ENCODE measurements around the gene FGF12. TPM values are rescaled to one million over a fixed set of nuclear protein-coding genes. Genes with fewer than 3 reads are reported as not detected.

Gene FGF12
- total and polyA plus RNA-seq, 2 donors (not counting 1 experiment from before 2014, with no cell fraction given): 0.17 TPM; not detected in 1

DNA sequence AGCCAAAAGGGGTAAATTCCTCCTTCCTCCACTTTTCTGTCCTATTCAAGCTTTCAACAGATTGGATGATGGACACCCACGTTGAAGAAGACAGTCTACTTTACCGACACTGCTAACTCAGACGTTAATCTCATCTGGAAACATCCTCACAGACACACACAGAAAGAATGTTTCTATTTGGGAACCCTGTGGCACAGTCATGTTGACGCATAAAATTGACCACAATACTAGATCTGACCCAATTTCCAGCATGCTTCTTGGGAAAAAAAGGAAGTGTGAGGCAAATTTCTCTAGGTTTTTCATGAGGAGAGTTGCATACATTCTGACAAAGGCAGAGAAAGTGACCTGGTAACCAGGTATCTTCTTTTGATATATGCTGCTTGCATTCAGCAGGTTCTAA, 594.1 kb downstream of the FGF12 start:
- H3K9me3 ChIP-seq (ENCODE audit: control insufficient read depth, insufficient read depth, low read depth, low read length): no peaks in the 10 kb centered on the region
- H3K27ac ChIP-seq (ENCODE audit: insufficient read depth, low read length): no peak overlapping the region
- no peaks in the 10 kb centered on the region for H4K20me1 ChIP-seq (ENCODE audit: control insufficient read depth, extremely low read depth, insufficient read depth, low read length)
- DNase-seq (ENCODE audit: low read depth in 2 of 2): no peak
- no peak overlapping the region for H3K9ac ChIP-seq (ENCODE audit: insufficient read depth, low read length)
- H2AFZ ChIP-seq (ENCODE audit: low read length): no peak overlapping the region
- H3K36me3 ChIP-seq (ENCODE audit: control insufficient read depth, insufficient read depth, low read length): no peaks in the 10 kb centered on the region
- H3K4me1 ChIP-seq (ENCODE audit: control insufficient read depth, extremely low read depth, insufficient read depth, low read length): no peaks in the 10 kb centered on the region
- no peak overlapping the region for H3K4me2 ChIP-seq (ENCODE audit: extremely low read depth, insufficient read depth, low read length)
- no peak overlapping the region for H3K4me3 ChIP-seq (replicated peaks in 1 of 4; ENCODE audit: control extremely low read depth in 1 of 4, insufficient read depth in 1 of 4, low read depth in 3 of 4, low read length in 4 of 4)
- no peaks in the 10 kb centered on the region for H3K79me2 ChIP-seq (ENCODE audit: control insufficient read depth, insufficient read depth, low read length)
- H3K27me3 ChIP-seq (ENCODE audit: control insufficient read depth, insufficient read depth, low read length): no peaks in the 10 kb centered on the region
- no peak for TF ChIP-seq CTCF (conservative IDR thresholded peaks at IDR 0.05 in 1 of 2, IDR thresholded peaks at IDR 0.05 in 1 of 2; ENCODE audit: low read depth in 1 of 2, low read length in 2 of 2)
- TF ChIP-seq EZH2 (IDR thresholded peaks at IDR 0.05; ENCODE audit: low read length, missing control alignments): no peak

DNA sequence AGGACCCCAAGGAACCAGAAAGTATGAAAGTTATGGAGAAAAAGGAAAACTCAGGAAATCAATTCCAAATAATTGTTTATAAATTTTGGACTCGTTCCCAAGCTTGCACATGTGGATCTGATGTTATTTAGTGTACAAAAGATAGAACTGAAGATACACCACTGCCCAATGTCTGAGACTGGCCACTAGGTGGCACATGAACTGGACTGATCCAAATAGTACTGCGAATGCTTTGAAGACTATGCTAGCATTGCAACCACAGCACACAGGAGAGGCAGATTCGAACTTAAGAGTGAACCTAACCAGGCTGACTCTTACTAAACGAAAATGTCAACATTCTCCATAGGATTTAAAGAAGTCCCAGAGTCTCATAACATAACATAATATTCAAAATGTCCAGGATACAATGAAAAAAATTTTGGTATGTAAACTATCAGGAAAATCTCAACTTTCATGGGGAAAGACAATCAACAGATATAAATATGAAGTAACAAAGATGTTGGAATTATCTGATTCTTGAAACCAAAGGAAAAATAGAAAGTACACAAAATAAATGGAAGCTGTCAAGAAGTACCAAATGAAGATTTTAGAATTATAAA, 596.7 kb downstream of the FGF12 start:
- no peak overlapping the region for H3K4me3 ChIP-seq (replicated peaks in 1 of 4; ENCODE audit: control extremely low read depth in 1 of 4, insufficient read depth in 1 of 4, low read depth in 3 of 4, low read length in 4 of 4)
- no peaks in the 10 kb centered on the region for H3K79me2 ChIP-seq (ENCODE audit: control insufficient read depth, insufficient read depth, low read length)
- no peaks in the 10 kb centered on the region for H3K4me1 ChIP-seq (ENCODE audit: control insufficient read depth, extremely low read depth, insufficient read depth, low read length)
- TF ChIP-seq EZH2 (IDR thresholded peaks at IDR 0.05; ENCODE audit: low read length, missing control alignments) (no peak), CTCF (conservative IDR thresholded peaks at IDR 0.05 in 1 of 2, IDR thresholded peaks at IDR 0.05 in 1 of 2; ENCODE audit: low read depth in 1 of 2, low read length in 2 of 2) (peak; percentile 30 to 78)
- no peaks in the 10 kb centered on the region for H3K9me3 ChIP-seq (ENCODE audit: control insufficient read depth, insufficient read depth, low read depth, low read length)
- H3K4me2 ChIP-seq (ENCODE audit: extremely low read depth, insufficient read depth, low read length): no peak overlapping the region
- H3K27ac ChIP-seq (ENCODE audit: insufficient read depth, low read length): no peak overlapping the region
- H3K9ac ChIP-seq (ENCODE audit: insufficient read depth, low read length): no peak overlapping the region
- H3K36me3 ChIP-seq (ENCODE audit: control insufficient read depth, insufficient read depth, low read length): no peaks in the 10 kb centered on the region
- H4K20me1 ChIP-seq (ENCODE audit: control insufficient read depth, extremely low read depth, insufficient read depth, low read length): no peaks in the 10 kb centered on the region
- peak; percentile 47 to 52 for DNase-seq (ENCODE audit: low read depth in 2 of 2)
- no peak overlapping the region for H2AFZ ChIP-seq (ENCODE audit: low read length)
- no peaks in the 10 kb centered on the region for H3K27me3 ChIP-seq (ENCODE audit: control insufficient read depth, insufficient read depth, low read length)

DNA sequence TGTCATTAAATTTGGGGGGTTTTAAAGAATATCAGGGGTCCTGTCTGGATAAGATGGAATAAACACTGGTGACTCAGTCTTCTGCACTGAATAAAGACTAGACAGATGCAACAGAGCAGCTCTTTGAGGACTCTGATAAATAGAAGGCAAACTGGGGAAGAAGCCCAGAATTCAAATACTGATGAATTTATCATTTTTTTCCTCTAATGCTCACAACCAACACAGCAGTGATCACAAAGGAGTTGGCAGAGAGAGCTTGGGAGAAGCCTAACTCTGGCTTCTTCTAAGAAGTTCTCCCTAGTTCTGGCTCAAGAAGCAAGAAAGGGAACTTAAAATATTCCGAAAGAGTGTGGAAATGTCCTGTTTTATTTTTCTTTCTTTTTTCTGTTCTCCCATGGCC, 597.8 kb downstream of the FGF12 start:
- H3K36me3 ChIP-seq (ENCODE audit: control insufficient read depth, insufficient read depth, low read length): no peaks in the 10 kb centered on the region
- no peaks in the 10 kb centered on the region for H3K4me1 ChIP-seq (ENCODE audit: control insufficient read depth, extremely low read depth, insufficient read depth, low read length)
- H3K9ac ChIP-seq (ENCODE audit: insufficient read depth, low read length): no peak overlapping the region
- H3K4me2 ChIP-seq (ENCODE audit: extremely low read depth, insufficient read depth, low read length): no peak overlapping the region
- H3K4me3 ChIP-seq (replicated peaks in 1 of 4; ENCODE audit: control extremely low read depth in 1 of 4, insufficient read depth in 1 of 4, low read depth in 3 of 4, low read length in 4 of 4): no peak overlapping the region
- DNase-seq (ENCODE audit: low read depth in 2 of 2): no peak
- no peak for TF ChIP-seq EZH2 (IDR thresholded peaks at IDR 0.05; ENCODE audit: low read length, missing control alignments)
- no peak for TF ChIP-seq CTCF (conservative IDR thresholded peaks at IDR 0.05 in 1 of 2, IDR thresholded peaks at IDR 0.05 in 1 of 2; ENCODE audit: low read depth in 1 of 2, low read length in 2 of 2)
- no peaks in the 10 kb centered on the region for H4K20me1 ChIP-seq (ENCODE audit: control insufficient read depth, extremely low read depth, insufficient read depth, low read length)
- no peaks in the 10 kb centered on the region for H3K79me2 ChIP-seq (ENCODE audit: control insufficient read depth, insufficient read depth, low read length)
- no peak overlapping the region for H3K27ac ChIP-seq (ENCODE audit: insufficient read depth, low read length)
- no peaks in the 10 kb centered on the region for H3K27me3 ChIP-seq (ENCODE audit: control insufficient read depth, insufficient read depth, low read length)
- no peaks in the 10 kb centered on the region for H3K9me3 ChIP-seq (ENCODE audit: control insufficient read depth, insufficient read depth, low read depth, low read length)
- no peak overlapping the region for H2AFZ ChIP-seq (ENCODE audit: low read length)
